Stimulated activated CD8-positive, alpha-beta memory T cell treated with anti-CD3 and anti-CD28 coated beads, Interleukin-15, amount 100 ng/mL, for 1 hour (primary cell): ENCODE measurements around the gene ANO2.

Experiments used
- DNase-seq: peaks from one replicate; pipeline ENCODE4 v3.0.0-alpha.2; 2020; ENCODE audit warnings: low read depth

The ANO2 gene

DNA sequence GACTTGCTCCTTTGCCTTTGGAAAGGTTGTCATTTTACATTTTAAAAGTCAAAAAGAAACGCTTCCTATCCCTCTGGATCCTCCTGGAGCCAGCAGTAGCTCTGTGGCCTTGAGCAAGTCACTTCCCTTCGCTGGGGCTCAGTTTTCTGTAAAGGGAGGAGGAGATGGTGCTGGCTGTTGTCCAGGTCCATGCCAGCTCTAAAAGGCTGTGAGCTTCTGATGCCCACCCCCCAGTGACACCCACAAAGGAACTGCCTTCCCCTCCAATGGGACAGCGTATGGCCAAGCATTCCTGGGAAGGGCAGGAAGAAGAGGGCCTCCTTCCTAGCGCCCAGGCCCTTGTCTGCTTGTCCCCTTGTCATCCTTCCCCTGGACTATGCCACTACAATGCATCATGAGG lies 431.7 kb downstream of the ANO2 start:
- no peak for DNase-seq
